Natural killer cell treated with Interleukin-12 subunit alpha and Interleukin-12 subunit beta and Interleukin-15 and Interleukin-18, amount 100 ng/mL, for 72 hours (primary cell): ENCODE measurements around the gene SLC26A8. TPM values are rescaled to one million over a fixed set of nuclear protein-coding genes. Genes with fewer than 3 reads are reported as not detected.
A peak's percentile ranks its signal among the peaks of the same experiment; 100 is the strongest.

Experiments used
- ATAC-seq, 2 donors: fragments of 150-1000 bp; cut with Tn5 transposase in 1 of 2; sonication (Bioruptor Pico), chemical (Tn5 transposase) in 1 of 2; 2 replicates each; pipeline ENCODE4 v1.10.0; 2021
- DNase-seq: peaks from one replicate; pipeline ENCODE4 v3.0.0; 2022; ENCODE audit warnings: low spot score
- H3K27ac Mint-ChIP-seq, 2 donors: 1 replicate in 1 of 2; 2 replicates in 1 of 2; pipeline ENCODE4 v1.8.0; 2022; ENCODE audit warnings: mixed read lengths in 2 of 2, mild to moderate bottlenecking in 1 of 2, moderate library complexity in 1 of 2
- H3K27me3 Mint-ChIP-seq, 2 donors: 1 replicate in 1 of 2; 2 replicates in 1 of 2; pipeline ENCODE4 v1.8.0; 2022; ENCODE audit warnings: mixed read lengths in 2 of 2
- H3K36me3 Mint-ChIP-seq: one replicate; pipeline ENCODE4 v1.8.0; 2022; ENCODE audit warnings: mixed read lengths
- H3K4me1 Mint-ChIP-seq, 2 donors: 1 replicate in 1 of 2; 2 replicates in 1 of 2; pipeline ENCODE4 v1.8.0; 2022; ENCODE audit warnings: low read depth in 2 of 2, mixed read lengths in 2 of 2, mild to moderate bottlenecking in 1 of 2
- H3K4me3 Mint-ChIP-seq: one replicate; pipeline ENCODE4 v1.8.0; 2022; ENCODE audit warnings: mixed read lengths
- H3K9me3 Mint-ChIP-seq: 2 replicates; pipeline ENCODE4 v1.8.0; 2022; ENCODE audit warnings: mixed read lengths
- total RNA-seq, 2 donors: library from RNA; stranded (reverse); gene quantifications; one replicate each; pipeline ENCODE4 v1.2.3, GENCODE V29; 2022

Gene SLC26A8
- under 1 TPM in 1 of 2 donors, not detected in 1; 0.33 TPM for total RNA-seq

- peak within 1 kb of the TSS in 1 of 2 donors; percentile 33 for H3K27ac Mint-ChIP-seq
- no peak within 1 kb of the TSS for H3K4me3 Mint-ChIP-seq
- H3K9me3 Mint-ChIP-seq: no peaks in the 10 kb centered on the region
- H3K27me3 Mint-ChIP-seq: peaks cover 18 to 20% of the 10 kb centered on the region in 2 donors
- ATAC-seq (no peak), DNase-seq (no peak)
- H3K4me1 Mint-ChIP-seq: peaks cover 4 to 16% of the 10 kb centered on the region in 2 donors
- peaks cover 5% of the 10 kb centered on the region for H3K36me3 Mint-ChIP-seq
These were observed at the start of gene SLC26A8 for GRCh38 chr6:36023996-36024795. TSS of gene SLC26A8 (minus strand) at chr6:36024641. CDS start at chr6:36019707, 4,934 bp downstream.

- ATAC-seq (no peak), DNase-seq (no peak)
- H3K27ac Mint-ChIP-seq: peak overlapping the region; percentile 13 to 47
- no peaks in the 10 kb centered on the region for H3K27me3 Mint-ChIP-seq
- H3K9me3 Mint-ChIP-seq: no peaks in the 10 kb centered on the region
- peaks cover 31 to 47% of the 10 kb centered on the region in 2 donors for H3K4me1 Mint-ChIP-seq
- no peaks in the 10 kb centered on the region for H3K36me3 Mint-ChIP-seq
- H3K4me3 Mint-ChIP-seq: no peak overlapping the region
These were observed 49.1 kb upstream of the SLC26A8 start for GRCh38 chr6:36073587-36073986.

- Mint-ChIP-seq H3K4me1 (peaks cover 38 to 54% of the 10 kb centered on the region in 2 donors), H3K27ac (peak overlapping the region; percentile 47 to 83), H3K9me3 (no peaks in the 10 kb centered on the region), H3K4me3 (no peak overlapping the region), H3K36me3 (no peaks in the 10 kb centered on the region), H3K27me3 (no peaks in the 10 kb centered on the region)
- ATAC-seq (no peak), DNase-seq (no peak)
These were observed 48.2 kb upstream of the SLC26A8 start for GRCh38 chr6:36072681-36073080.

- Mint-ChIP-seq H3K36me3 (no peaks in the 10 kb centered on the region), H3K27me3 (no peaks in the 10 kb centered on the region), H3K27ac (peak overlapping the region; percentile 52 to 83), H3K4me3 (no peak overlapping the region), H3K9me3 (no peaks in the 10 kb centered on the region), H3K4me1 (peaks cover 43 to 58% of the 10 kb centered on the region in 2 donors)
- DNase-seq (no peak), ATAC-seq (peak in 1 of 2 donors; percentile 60)
These were observed 47.3 kb upstream of the SLC26A8 start for GRCh38 chr6:36071714-36072113.

- Mint-ChIP-seq H3K27ac (peak overlapping the region in 1 of 2 donors; percentile 83), H3K4me1 (peaks cover 48 to 62% of the 10 kb centered on the region in 2 donors), H3K36me3 (no peaks in the 10 kb centered on the region), H3K27me3 (no peaks in the 10 kb centered on the region), H3K4me3 (no peak overlapping the region), H3K9me3 (no peaks in the 10 kb centered on the region)
- no peak for DNase-seq
- no peak for ATAC-seq
These were observed 46.8 kb upstream of the SLC26A8 start for GRCh38 chr6:36071281-36071680.

GRCh38 chr6:36070252-36070651 is 45.8 kb upstream of the SLC26A8 start:
- Mint-ChIP-seq H3K4me1 (peaks cover 49 to 67% of the 10 kb centered on the region in 2 donors), H3K4me3 (no peak overlapping the region), H3K9me3 (no peaks in the 10 kb centered on the region), H3K27me3 (no peaks in the 10 kb centered on the region), H3K27ac (no peak overlapping the region), H3K36me3 (no peaks in the 10 kb centered on the region)
- ATAC-seq (no peak), DNase-seq (no peak)

GRCh38 chr6:36069573-36069972 is 45.1 kb upstream of the SLC26A8 start:
- H3K4me1 Mint-ChIP-seq: peaks cover 53 to 71% of the 10 kb centered on the region in 2 donors
- no peaks in the 10 kb centered on the region for H3K9me3 Mint-ChIP-seq
- H3K27ac Mint-ChIP-seq: no peak overlapping the region
- no peaks in the 10 kb centered on the region for H3K27me3 Mint-ChIP-seq
- no peaks in the 10 kb centered on the region for H3K36me3 Mint-ChIP-seq
- H3K4me3 Mint-ChIP-seq: no peak overlapping the region
- DNase-seq (no peak), ATAC-seq (no peak)

- H3K27me3 Mint-ChIP-seq: no peaks in the 10 kb centered on the region
- no peaks in the 10 kb centered on the region for H3K9me3 Mint-ChIP-seq
- ATAC-seq (no peak), DNase-seq (no peak)
- H3K27ac Mint-ChIP-seq: no peak overlapping the region
- no peaks in the 10 kb centered on the region for H3K36me3 Mint-ChIP-seq
- H3K4me1 Mint-ChIP-seq: peaks cover 50 to 74% of the 10 kb centered on the region in 2 donors
- no peak overlapping the region for H3K4me3 Mint-ChIP-seq
These were observed 44.1 kb upstream of the SLC26A8 start for GRCh38 chr6:36068586-36068985.

- ATAC-seq (no peak), DNase-seq (no peak)
- Mint-ChIP-seq H3K4me3 (peak overlapping the region; percentile 2), H3K9me3 (no peaks in the 10 kb centered on the region), H3K36me3 (no peaks in the 10 kb centered on the region), H3K4me1 (peaks cover 47 to 72% of the 10 kb centered on the region in 2 donors), H3K27me3 (no peaks in the 10 kb centered on the region), H3K27ac (peak overlapping the region; percentile 3 to 7)
These were observed 43.6 kb upstream of the SLC26A8 start for GRCh38 chr6:36068012-36068392.

GRCh38 chr6:36067374-36068011 is 43.1 kb upstream of the SLC26A8 start:
- H3K4me3 Mint-ChIP-seq: peak overlapping the region; percentile 2
- DNase-seq (no peak), ATAC-seq (no peak)
- H3K9me3 Mint-ChIP-seq: no peaks in the 10 kb centered on the region
- peaks cover 45 to 69% of the 10 kb centered on the region in 2 donors for H3K4me1 Mint-ChIP-seq
- no peaks in the 10 kb centered on the region for H3K36me3 Mint-ChIP-seq
- no peaks in the 10 kb centered on the region for H3K27me3 Mint-ChIP-seq
- H3K27ac Mint-ChIP-seq: peak overlapping the region; percentile 3 to 7

GRCh38 chr6:36066817-36067216 is 42.4 kb upstream of the SLC26A8 start:
- H3K27ac Mint-ChIP-seq: peak overlapping the region in 1 of 2 donors; percentile 7

GRCh38 chr6:36065916-36066315 is 41.5 kb upstream of the SLC26A8 start:
- no peak overlapping the region for H3K4me3 Mint-ChIP-seq
- H3K9me3 Mint-ChIP-seq: no peaks in the 10 kb centered on the region
- no peak for DNase-seq
- peaks cover 35 to 57% of the 10 kb centered on the region in 2 donors for H3K4me1 Mint-ChIP-seq
- no peak for ATAC-seq
- no peaks in the 10 kb centered on the region for H3K36me3 Mint-ChIP-seq
- no peaks in the 10 kb centered on the region for H3K27me3 Mint-ChIP-seq
- peak overlapping the region in 1 of 2 donors; percentile 7 for H3K27ac Mint-ChIP-seq

More at GRCh38 chr6:36066817-36067216, 42.4 kb upstream of the SLC26A8 start:
- no peaks in the 10 kb centered on the region for H3K9me3 Mint-ChIP-seq
- ATAC-seq: no peak
- no peak overlapping the region for H3K4me3 Mint-ChIP-seq
- H3K27me3 Mint-ChIP-seq: no peaks in the 10 kb centered on the region
- peaks cover 40 to 64% of the 10 kb centered on the region in 2 donors for H3K4me1 Mint-ChIP-seq
- no peak for DNase-seq
- no peaks in the 10 kb centered on the region for H3K36me3 Mint-ChIP-seq

GRCh38 chr6:36064770-36065396 is 40.4 kb upstream of the SLC26A8 start:
- Mint-ChIP-seq H3K4me1 (peaks cover 40 to 58% of the 10 kb centered on the region in 2 donors), H3K4me3 (no peak overlapping the region), H3K27me3 (no peaks in the 10 kb centered on the region), H3K27ac (no peak overlapping the region), H3K9me3 (no peaks in the 10 kb centered on the region), H3K36me3 (peaks cover 2% of the 10 kb centered on the region)
- DNase-seq (no peak), ATAC-seq (no peak)
